Activated CD4-positive, CD25-positive, alpha-beta regulatory T cell treated with anti-CD3 and anti-CD28 coated beads, Interleukin-2, amount 50 U/mL, for 24 hours (primary cell): Measurements from ENCODE around the gene AVP.
A peak's percentile ranks its signal among the peaks of the same experiment; 100 is the strongest.

Experiments
- ATAC-seq, 2 donors: fragments of 150-1000 bp; cut with Tn5 transposase; one replicate each; pipeline ENCODE4 v1.10.0; 2021; ENCODE audit warnings: mild to moderate bottlenecking in 1 of 2, moderate library complexity in 1 of 2

Gene AVP

GRCh38 chr20:3047486-3048419 is 36.8 kb downstream of the AVP start:
- no peak for ATAC-seq

- ATAC-seq: peak in 1 of 2 donors; percentile 0
Measured at GRCh38 chr20:3046677-3047462, 37.7 kb downstream of the AVP start.

GRCh38 chr20:3045816-3046676 is 38.5 kb downstream of the AVP start, which contains the start of gene MRPS26:
TSS of gene MRPS26 (plus strand) at chr20:3046052. CDS start at chr20:3046069, 17 bp downstream.
- peak; percentile 97 for ATAC-seq

- peak; percentile 37 to 44 for ATAC-seq
Measured at GRCh38 chr20:3045042-3045815, 39.3 kb downstream of the AVP start.

GRCh38 chr20:3044336-3044965 is 40.1 kb downstream of the AVP start:
- ATAC-seq: no peak

GRCh38 chr20:3043322-3043721 is 41.2 kb downstream of the AVP start, which contains the start of gene GNRH2:
TSS of gene GNRH2 (plus strand) at chr20:3043622. CDS start at chr20:3044415, 793 bp downstream.
- no peak for ATAC-seq

GRCh38 chr20:3042625-3043024 is 41.9 kb downstream of the AVP start:
- no peak for ATAC-seq

GRCh38 chr20:3041854-3042409 is 42.6 kb downstream of the AVP start:
- no peak for ATAC-seq

GRCh38 chr20:3040086-3040485 is 44.4 kb downstream of the AVP start:
- ATAC-seq: no peak

- ATAC-seq: no peak
Measured at GRCh38 chr20:3039426-3039825, 45.1 kb downstream of the AVP start.

GRCh38 chr20:3038454-3038853 is 46.1 kb downstream of the AVP start:
- no peak for ATAC-seq

- ATAC-seq: no peak
Measured at GRCh38 chr20:3037654-3038053, 46.9 kb downstream of the AVP start.

GRCh38 chr20:3032624-3033023 is 51.9 kb downstream of the AVP start:
- ATAC-seq: no peak
